GM03348 (cell line): ENCODE measurements around the gene RUNDC1.
"Not testable (repeated sequence)": the region's sequence is repeated elsewhere in the genome, so short reads cannot be mapped to it uniquely, and the experiment has no call there.

Experiments
- DNase-seq: peaks from one replicate; pipeline ENCODE4 v3.0.0; 2012; ENCODE audit warnings: low spot score

RUNDC1 gene

GRCh38 chr17:42980274-42980765 is at the start of gene RUNDC1:
Gene RUNDC1 (plus strand): TSS chr17:42980565. CDS start chr17:42980577, 12 bp downstream.
- peak; percentile 96 for DNase-seq

GRCh38 chr17:42937712-42938596 is 42.4 kb upstream of the RUNDC1 start:
- DNase-seq: peak; percentile 76

- no peak for DNase-seq
Measured at GRCh38 chr17:42944211-42944610, 36.2 kb upstream of the RUNDC1 start.

GRCh38 chr17:42946812-42947211 is 33.6 kb upstream of the RUNDC1 start:
- no peak for DNase-seq

- DNase-seq: no peak
Measured at GRCh38 chr17:42950044-42950783, 30.2 kb upstream of the RUNDC1 start.

GRCh38 chr17:42953669-42954068 is 26.7 kb upstream of the RUNDC1 start:
- DNase-seq: no peak

- DNase-seq: peak; percentile 93
Measured at GRCh38 chr17:42964161-42964932, 16.0 kb upstream of the RUNDC1 start, which contains the start of gene AARSD1. Gene AARSD1 (minus strand): TSS chr17:42964454. CDS start chr17:42964440, 14 bp downstream.

- DNase-seq: no peak
Measured at GRCh38 chr17:42967925-42968324, 12.4 kb upstream of the RUNDC1 start.

GRCh38 chr17:42969001-42969581 is 11.3 kb upstream of the RUNDC1 start:
- no peak for DNase-seq

GRCh38 chr17:42971589-42971988 is 8.8 kb upstream of the RUNDC1 start:
- DNase-seq: no peak

GRCh38 chr17:42973323-42973722 is 7.0 kb upstream of the RUNDC1 start:
- not testable (repeated sequence) for DNase-seq

GRCh38 chr17:42975265-42975664 is 5.1 kb upstream of the RUNDC1 start:
- no peak for DNase-seq

GRCh38 chr17:42975701-42976100 is 4.7 kb upstream of the RUNDC1 start:
- DNase-seq: not testable (repeated sequence)

- peak; percentile 35 for DNase-seq
Measured at GRCh38 chr17:42979511-42980273, 673 bp upstream of the RUNDC1 start, which contains the start of gene PTGES3L. Gene PTGES3L (minus strand): TSS chr17:42980080. CDS start chr17:42980053, 27 bp downstream.

GRCh38 chr17:42980766-42981397 is 517 bp downstream of the RUNDC1 start:
- peak; percentile 51 for DNase-seq

- no peak for DNase-seq
Measured at GRCh38 chr17:42982266-42982665, 1.9 kb downstream of the RUNDC1 start.

GRCh38 chr17:42985225-42985624 is 4.9 kb downstream of the RUNDC1 start:
- DNase-seq: no peak

- no peak for DNase-seq
Measured at GRCh38 chr17:42989141-42989540, 8.8 kb downstream of the RUNDC1 start.

GRCh38 chr17:42989726-42990652 is 9.6 kb downstream of the RUNDC1 start:
- no peak for DNase-seq
